Muscle of leg (tissue), 16 donors: Measurements from ENCODE around the gene TAP1. TPM values are rescaled to one million over a fixed set of nuclear protein-coding genes. Genes with fewer than 3 reads are reported as not detected.
A peak's percentile ranks its signal among the peaks of the same experiment; 100 is the strongest.

Experiments
- DNase-seq: peaks from one replicate; pipeline ENCODE4 v3.0.0; 2013
- H3K27ac ChIP-seq: one replicate; pipeline ENCODE4 v1.5.1; 2013; ENCODE audit warnings: mild to moderate bottlenecking, low read length, control low read depth
- H3K27me3 ChIP-seq: one replicate; pipeline ENCODE4 v1.6.1; 2013; ENCODE audit warnings: low read length; ENCODE audit not compliant: control insufficient read depth, insufficient read depth
- H3K36me3 ChIP-seq: one replicate; pipeline ENCODE4 v1.6.1; 2013; ENCODE audit warnings: low read length; ENCODE audit not compliant: control insufficient read depth, insufficient read depth
- H3K4me1 ChIP-seq: one replicate; pipeline ENCODE4 v1.6.1; 2013; ENCODE audit warnings: low read length; ENCODE audit not compliant: control insufficient read depth, insufficient read depth
- H3K4me3 ChIP-seq: one replicate; pipeline ENCODE4 v1.5.1; 2013; ENCODE audit warnings: low read length, control low read depth
- H3K9me3 ChIP-seq: replicated peaks from 2 replicates; pipeline ENCODE4 v1.6.1; 2013; ENCODE audit warnings: low read depth, low read length; ENCODE audit not compliant: control insufficient read depth
- WGBS: methylation state at CpG from one replicate; pipeline ENCODE4 v1.1.5; 2013; ENCODE audit warnings: missing lambda C conversion rate; ENCODE audit not compliant: insufficient coverage; 5-methylcytosine and 5-hydroxymethylcytosine counted together
- long read RNA-seq, 11 donors: transcript quantifications; one replicate each; lab custom pipeline, GENCODE V29; 2026
- polyA plus RNA-seq, 8 donors: library from polyadenylated mRNA; unstranded; fragments of 120-200 nt; gene quantifications; one replicate each; pipeline versions ENCODE4 v1.2.1 to v1.2.3, GENCODE V29; 2013; ENCODE audit warnings: inconsistent platforms in 1 of 8, low replicate concordance in 1 of 8; ENCODE audit not compliant: insufficient read length in 8 of 8, insufficient read depth in 1 of 8
- total RNA-seq: library from RNA; stranded (reverse); fragments of 120-200 nt; gene quantifications from one replicate; pipeline ENCODE4 v1.2.4, GENCODE V29; 2013

TAP1 gene, protein sequence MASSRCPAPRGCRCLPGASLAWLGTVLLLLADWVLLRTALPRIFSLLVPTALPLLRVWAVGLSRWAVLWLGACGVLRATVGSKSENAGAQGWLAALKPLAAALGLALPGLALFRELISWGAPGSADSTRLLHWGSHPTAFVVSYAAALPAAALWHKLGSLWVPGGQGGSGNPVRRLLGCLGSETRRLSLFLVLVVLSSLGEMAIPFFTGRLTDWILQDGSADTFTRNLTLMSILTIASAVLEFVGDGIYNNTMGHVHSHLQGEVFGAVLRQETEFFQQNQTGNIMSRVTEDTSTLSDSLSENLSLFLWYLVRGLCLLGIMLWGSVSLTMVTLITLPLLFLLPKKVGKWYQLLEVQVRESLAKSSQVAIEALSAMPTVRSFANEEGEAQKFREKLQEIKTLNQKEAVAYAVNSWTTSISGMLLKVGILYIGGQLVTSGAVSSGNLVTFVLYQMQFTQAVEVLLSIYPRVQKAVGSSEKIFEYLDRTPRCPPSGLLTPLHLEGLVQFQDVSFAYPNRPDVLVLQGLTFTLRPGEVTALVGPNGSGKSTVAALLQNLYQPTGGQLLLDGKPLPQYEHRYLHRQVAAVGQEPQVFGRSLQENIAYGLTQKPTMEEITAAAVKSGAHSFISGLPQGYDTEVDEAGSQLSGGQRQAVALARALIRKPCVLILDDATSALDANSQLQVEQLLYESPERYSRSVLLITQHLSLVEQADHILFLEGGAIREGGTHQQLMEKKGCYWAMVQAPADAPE
- 8.2 TPM for total RNA-seq
- polyA plus RNA-seq, result 10 to 100 TPM in 1 of 8 donors, 1 to 10 TPM in 7; 6.2 to 11.0 (median 8.1) TPM
- long read RNA-seq, donor 1, result 0 reads
- long read RNA-seq, donor 2, result 0 reads
- long read RNA-seq, donor 3, result 0 reads
- long read RNA-seq, donor 4, partial matches to known transcripts, result 0 of 1 reads
- long read RNA-seq, donor 4, other reads (novel, unspliced or antisense), result 0 of 1 reads
- long read RNA-seq, donor 5, partial matches to known transcripts, result 0 of 1 reads
- long read RNA-seq, donor 5, other reads (novel, unspliced or antisense), result 0 of 1 reads
- long read RNA-seq, donor 6, result 0 reads
- long read RNA-seq, donor 7, partial matches to known transcripts, result 0 of 1 reads
- long read RNA-seq, donor 7, other reads (novel, unspliced or antisense), result 0 of 1 reads
- long read RNA-seq, donor 8, partial matches to known transcripts, result 0 of 1 reads
- long read RNA-seq, donor 8, other reads (novel, unspliced or antisense), result 0 of 1 reads
- long read RNA-seq, donor 9, partial matches to known transcripts, result 0 of 2 reads
- long read RNA-seq, donor 9, other reads (novel, unspliced or antisense), result 0 of 2 reads
- long read RNA-seq, donor 10, partial matches to known transcripts, result 0 of 3 reads
- long read RNA-seq, donor 10, other reads (novel, unspliced or antisense), result 0 of 3 reads
- long read RNA-seq, donor 11, partial matches to known transcripts, result 0 of 3 reads
- long read RNA-seq, donor 11, other reads (novel, unspliced or antisense), result 0 of 3 reads

DNA sequence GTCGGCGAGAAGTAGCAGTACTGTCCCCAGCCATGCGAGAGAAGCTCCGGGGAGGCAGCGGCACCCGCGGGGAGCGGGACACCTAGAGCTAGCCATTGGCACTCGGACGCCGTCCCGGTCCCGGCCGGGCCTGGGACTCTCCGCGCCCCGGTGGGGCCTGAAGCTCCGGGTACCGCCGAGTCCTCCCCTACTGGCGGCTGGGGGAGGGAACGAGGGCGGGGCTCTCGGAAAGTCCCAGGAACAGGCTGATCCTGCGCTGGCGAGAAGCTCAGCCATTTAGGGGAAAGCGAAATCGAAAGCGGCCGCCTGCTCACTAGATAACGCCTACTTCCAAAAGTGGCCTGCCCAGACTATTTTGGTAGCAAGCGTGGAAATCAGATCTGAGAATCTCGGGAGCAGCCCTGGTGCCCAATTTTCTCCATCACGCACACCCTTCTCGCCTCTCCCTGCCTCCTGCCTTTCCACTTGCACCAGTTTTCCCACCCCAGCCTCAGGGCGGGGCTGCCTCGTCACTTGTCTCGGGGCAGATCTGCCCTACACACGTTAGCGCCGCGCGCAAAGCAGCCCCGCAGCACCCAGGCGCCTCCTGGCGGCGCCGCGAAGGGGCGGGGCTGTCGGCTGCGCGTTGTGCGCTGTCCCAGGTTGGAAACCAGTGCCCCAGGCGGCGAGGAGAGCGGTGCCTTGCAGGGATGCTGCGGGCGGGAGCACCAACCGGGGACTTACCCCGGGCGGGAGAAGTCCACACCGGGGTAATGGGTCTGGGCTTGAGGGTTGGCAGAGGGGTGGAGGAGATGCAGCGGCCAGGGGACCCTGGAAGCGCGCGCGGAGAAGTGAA is at the start of gene TAP1, which contains the start of gene PSMB9:
TAP1 (minus strand) TSS at position 164 of the 835 bp plus-strand sequence; CDS start at position 96, 68 bp downstream.
PSMB9 (plus strand) TSS at position 652 of the 835 bp plus-strand sequence; CDS start at position 690, 38 bp downstream.
- H3K27me3 ChIP-seq, result peaks cover 34% of the 10 kb centered on the region
- peak; percentile 97 for DNase-seq
- peaks cover 44% of the 10 kb centered on the region for H3K36me3 ChIP-seq
- under 1% methylated on average over 66 of the region's 68 CpGs for WGBS
- H3K4me1 ChIP-seq, result peaks cover 23% of the 10 kb centered on the region
- H3K9me3 ChIP-seq, result no peaks in the 10 kb centered on the region
- peak within 1 kb of the TSS; percentile 64 for H3K4me3 ChIP-seq
- H3K27ac ChIP-seq, result peak within 1 kb of the TSS; percentile 99

DNA sequence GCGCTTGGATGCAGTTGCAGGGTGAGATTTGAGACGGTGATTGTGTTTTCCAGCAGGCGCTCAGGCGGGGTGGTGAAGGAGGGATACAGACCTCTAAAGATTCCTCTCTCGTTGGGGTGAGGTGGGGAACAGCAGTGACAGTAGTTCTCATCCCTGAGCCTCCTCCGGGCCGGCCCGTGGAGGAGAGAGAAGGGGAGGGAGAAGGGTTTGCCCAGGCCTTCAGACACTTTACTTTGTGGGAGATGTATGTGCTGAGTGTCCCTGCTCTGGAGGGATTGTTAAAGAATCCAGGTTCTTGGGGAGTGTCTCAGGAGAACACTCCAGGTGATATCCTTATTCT is 41.5 kb upstream of the TAP1 start:
- Histone ChIP-seq H3K9me3 (no peaks in the 10 kb centered on the region), H3K36me3 (no peaks in the 10 kb centered on the region), H3K27ac (peak overlapping the region; percentile 93), H3K4me1 (peaks cover 16% of the 10 kb centered on the region), H3K4me3 (peak overlapping the region; percentile 80), H3K27me3 (peaks cover 4% of the 10 kb centered on the region)
- DNase-seq, result no peak
- WGBS, result 2% methylated on average over 5 of the region's 8 CpGs

DNA sequence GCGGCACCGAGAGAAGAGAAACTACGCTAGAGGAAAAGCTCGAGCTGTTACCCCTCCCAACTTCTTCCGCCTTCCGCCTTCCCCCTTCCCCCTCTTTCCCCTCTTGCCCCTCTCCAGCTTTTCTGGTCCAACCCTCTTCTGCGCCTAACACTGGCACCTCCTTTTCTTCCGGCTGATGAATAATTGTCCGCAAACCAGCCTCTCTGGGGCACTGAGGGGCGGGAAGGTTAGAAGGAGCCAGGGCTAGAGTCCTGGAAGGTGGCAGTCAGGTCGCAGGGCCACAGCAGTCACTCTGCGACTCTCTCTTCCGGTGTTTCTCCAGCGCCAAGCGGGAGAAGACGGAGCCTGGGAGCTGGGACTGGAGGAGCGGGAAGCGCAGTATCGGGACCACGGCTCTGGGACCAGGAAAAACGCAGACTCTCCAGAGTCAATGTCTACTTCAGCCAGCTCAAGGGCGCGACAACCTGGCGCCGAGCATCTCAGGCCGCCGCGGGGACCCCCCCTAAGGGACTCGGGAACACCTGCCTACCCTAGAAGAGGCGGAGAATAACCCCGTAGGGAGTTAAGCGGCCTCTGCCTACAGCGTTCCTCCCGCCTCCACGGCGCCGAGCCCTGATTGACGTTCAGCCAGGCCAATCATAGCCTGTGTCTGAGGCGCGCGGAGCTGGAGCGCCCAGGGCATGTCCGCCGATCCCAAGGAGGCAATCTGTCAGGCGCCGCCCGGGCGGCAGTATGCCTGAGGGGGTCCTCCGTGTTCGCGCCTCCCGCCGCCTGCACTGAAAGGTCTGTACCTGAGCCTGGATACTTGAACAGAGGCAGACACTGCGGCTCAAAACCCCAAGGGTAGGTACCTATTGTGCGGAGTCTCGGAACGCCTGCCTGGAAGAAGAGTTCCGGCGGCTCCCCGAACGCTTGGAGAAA is 40.8 kb upstream of the TAP1 start:
- Histone ChIP-seq H3K9me3 (no peaks in the 10 kb centered on the region), H3K27me3 (peaks cover 4% of the 10 kb centered on the region), H3K4me3 (peak overlapping the region; percentile 80), H3K36me3 (no peaks in the 10 kb centered on the region), H3K27ac (peak overlapping the region; percentile 93), H3K4me1 (peaks cover 16% of the 10 kb centered on the region)
- DNase-seq, result peak; percentile 97
- 0% methylated on average over 52 of the region's 61 CpGs for WGBS

DNA sequence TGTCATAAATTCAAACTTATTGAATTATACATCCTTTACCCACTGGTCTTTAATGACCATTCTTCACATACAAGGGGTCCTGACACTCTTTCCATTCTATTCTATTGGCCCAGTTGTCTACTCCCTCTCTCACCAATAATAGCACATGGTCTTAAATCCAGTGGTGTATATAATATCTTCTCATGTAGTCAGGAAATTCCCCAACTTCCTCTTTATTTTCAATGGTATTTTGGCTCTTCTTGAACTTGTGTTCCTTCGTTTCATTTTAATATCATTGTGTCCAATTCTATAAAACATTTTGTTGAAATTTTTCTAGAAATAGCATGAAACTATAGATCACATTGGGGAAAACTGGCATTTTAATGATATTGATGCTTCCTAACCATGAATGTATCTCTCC is 37.3 kb upstream of the TAP1 start:
- H3K4me3 ChIP-seq, result no peak overlapping the region
- no peak overlapping the region for H3K27ac ChIP-seq
- no peaks in the 10 kb centered on the region for H3K36me3 ChIP-seq
- H3K9me3 ChIP-seq, result no peaks in the 10 kb centered on the region
- no CpG with 5 or more reads among the region's 1 CpG for WGBS
- H3K4me1 ChIP-seq, result peaks cover 14% of the 10 kb centered on the region
- DNase-seq, result no peak
- H3K27me3 ChIP-seq, result peaks cover 4% of the 10 kb centered on the region

DNA sequence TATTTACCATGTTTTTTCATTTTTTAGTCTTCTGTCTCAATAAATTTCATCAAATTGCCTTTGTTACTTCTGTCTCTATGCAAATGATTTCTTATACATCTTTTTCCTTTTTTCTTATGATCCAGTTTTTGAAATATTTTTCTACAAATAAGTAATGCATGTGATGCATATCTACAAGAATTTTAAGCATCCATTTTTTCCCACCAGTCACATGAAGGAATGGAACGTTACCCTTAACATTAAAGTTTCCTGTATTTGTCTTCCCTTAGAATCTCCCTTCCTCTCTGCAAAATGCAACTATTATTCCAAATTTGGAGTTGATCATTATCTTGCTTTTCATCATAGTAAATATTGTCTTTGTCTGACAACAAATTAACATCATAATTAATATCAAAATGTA is 36.0 kb upstream of the TAP1 start:
- Histone ChIP-seq H3K27me3 (peaks cover 4% of the 10 kb centered on the region), H3K27ac (no peak overlapping the region), H3K4me3 (no peak overlapping the region), H3K36me3 (no peaks in the 10 kb centered on the region), H3K4me1 (peaks cover 5% of the 10 kb centered on the region), H3K9me3 (no peaks in the 10 kb centered on the region)
- WGBS, result no CpG with 5 or more reads among the region's 1 CpG
- DNase-seq, result no peak

DNA sequence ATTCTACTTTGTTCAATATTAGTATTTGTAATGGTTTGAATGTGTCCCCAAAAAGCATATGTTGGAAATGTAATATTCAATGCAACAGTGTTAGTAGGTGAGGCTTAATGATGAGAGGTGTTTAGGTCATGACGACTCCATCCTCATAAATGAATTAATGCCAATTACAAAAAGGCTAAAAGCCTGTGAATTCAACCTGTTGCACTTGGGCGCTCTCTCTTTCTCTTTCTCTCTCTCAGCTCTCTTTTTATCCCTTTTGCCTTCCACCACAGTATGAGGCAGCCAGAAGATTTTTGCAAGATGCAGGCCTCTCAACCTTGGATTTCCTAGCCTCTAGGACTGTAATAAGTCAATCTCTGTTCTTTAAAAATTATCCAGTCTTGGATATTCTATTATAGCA is 35.1 kb upstream of the TAP1 start:
- H3K27ac ChIP-seq, result no peak overlapping the region
- DNase-seq, result no peak
- 100% methylated on average over 1 of the region's 2 CpGs for WGBS
- H3K9me3 ChIP-seq, result no peaks in the 10 kb centered on the region
- no peak overlapping the region for H3K4me3 ChIP-seq
- peaks cover 8% of the 10 kb centered on the region for H3K27me3 ChIP-seq
- no peaks in the 10 kb centered on the region for H3K36me3 ChIP-seq
- peaks cover 2% of the 10 kb centered on the region for H3K4me1 ChIP-seq

DNA sequence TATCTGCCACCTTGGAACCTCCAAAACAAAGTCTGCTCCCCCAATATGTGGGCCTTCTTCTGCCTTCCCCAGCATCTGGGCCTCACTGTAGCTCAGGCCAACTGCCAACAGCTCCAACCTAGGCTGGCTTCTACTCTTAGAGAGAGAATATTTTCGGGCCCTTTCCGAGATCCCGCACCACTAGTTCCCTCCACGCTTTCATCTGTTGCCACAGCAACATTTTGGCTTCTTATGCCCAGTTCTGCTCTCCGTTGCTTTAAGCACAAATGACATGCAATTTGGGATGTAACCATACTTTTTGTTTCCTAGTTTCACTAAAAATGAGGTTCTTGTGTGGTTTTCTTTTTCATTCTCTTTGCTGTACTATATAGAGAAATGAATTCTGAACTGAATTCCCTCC is 34.1 kb upstream of the TAP1 start:
- Histone ChIP-seq H3K36me3 (no peaks in the 10 kb centered on the region), H3K27me3 (peaks cover 8% of the 10 kb centered on the region), H3K4me3 (no peak overlapping the region), H3K27ac (no peak overlapping the region), H3K9me3 (no peaks in the 10 kb centered on the region), H3K4me1 (no peaks in the 10 kb centered on the region)
- DNase-seq, result no peak
- WGBS, result 49% methylated on average over 4 of the region's 5 CpGs

DNA sequence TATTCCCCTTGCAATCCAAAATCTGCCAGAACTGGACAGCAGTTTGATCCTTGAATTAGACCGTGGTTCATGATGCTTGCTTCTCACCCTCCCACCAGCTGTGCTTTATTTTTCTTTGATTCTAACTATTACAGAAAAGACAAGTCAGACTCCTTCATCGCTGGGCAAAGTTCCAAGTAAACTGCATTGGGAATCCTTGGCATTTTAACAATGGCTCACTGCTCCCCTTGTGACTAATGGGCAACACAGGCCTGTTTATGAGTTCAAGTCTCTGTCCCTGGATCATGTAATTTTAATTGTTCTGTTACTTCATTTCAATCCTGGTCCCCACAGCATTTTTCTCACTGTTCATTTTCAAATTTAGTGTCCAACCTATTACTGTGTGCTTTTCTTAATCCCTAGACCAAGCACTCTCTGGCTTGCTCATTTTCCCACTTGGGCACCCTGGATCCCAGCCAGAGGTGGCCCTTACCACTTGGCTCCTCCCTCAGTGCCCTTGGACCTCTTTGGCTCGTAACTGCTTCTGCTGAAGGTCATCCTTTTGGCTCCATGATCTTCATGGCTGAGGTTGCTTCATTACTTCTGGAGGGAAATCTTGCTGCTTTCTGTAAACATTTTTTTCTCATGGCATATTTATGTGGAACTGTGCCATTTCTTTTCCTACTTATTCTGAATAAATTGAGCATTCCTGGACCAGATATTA is 33.3 kb upstream of the TAP1 start:
- Histone ChIP-seq H3K9me3 (no peaks in the 10 kb centered on the region), H3K27me3 (peaks cover 12% of the 10 kb centered on the region), H3K36me3 (no peaks in the 10 kb centered on the region), H3K27ac (no peak overlapping the region), H3K4me3 (no peak overlapping the region), H3K4me1 (no peaks in the 10 kb centered on the region)
- peak; percentile 33 for DNase-seq
- 25% methylated on average over 1 of the region's 3 CpGs for WGBS
